ENCODE data around the gene CCDC142.

Gene CCDC142

GRCh38 chr2:74514368-74515270 lies 31.8 kb upstream of the CCDC142 start, which contains the start of gene TLX2:
Gene TLX2 (plus strand): TSS chr2:74514450. CDS start chr2:74514807, 357 bp downstream.
- DNase-seq = peak; percentile 35 to 59

- peak in 1 of 2 experiments; percentile 49 for DNase-seq
Observed at GRCh38 chr2:74513605-74514367, 31.0 kb upstream of the CCDC142 start.

GRCh38 chr2:74512744-74513604 lies 30.2 kb upstream of the CCDC142 start:
- DNase-seq = peak; percentile 9 to 51

- DNase-seq = peak; percentile 85 to 93
Observed at GRCh38 chr2:74511104-74511989, 28.5 kb upstream of the CCDC142 start.

GRCh38 chr2:74510272-74510671 lies 27.5 kb upstream of the CCDC142 start:
- DNase-seq = no peak

GRCh38 chr2:74507926-74508520 lies 25.2 kb upstream of the CCDC142 start:
- DNase-seq = peak; percentile 79 to 83

- DNase-seq = peak; percentile 99
Observed at GRCh38 chr2:74507145-74507925, 24.5 kb upstream of the CCDC142 start, which contains the start of gene PCGF1. Gene PCGF1 (minus strand): TSS chr2:74507695. CDS start chr2:74507668, 27 bp downstream.

- DNase-seq = no peak
Observed at GRCh38 chr2:74505448-74506246, 22.8 kb upstream of the CCDC142 start.

GRCh38 chr2:74504591-74504990 lies 21.8 kb upstream of the CCDC142 start:
- no peak for DNase-seq

- DNase-seq = no peak
Observed at GRCh38 chr2:74503506-74504475, 21.0 kb upstream of the CCDC142 start.

GRCh38 chr2:74502720-74503505 lies 20.1 kb upstream of the CCDC142 start:
- peak; percentile 5 to 19 for DNase-seq

GRCh38 chr2:74502147-74502719 lies 19.4 kb upstream of the CCDC142 start:
- no peak for DNase-seq

- peak in 1 of 2 experiments; percentile 49 for DNase-seq
Observed at GRCh38 chr2:74501335-74502071, 18.7 kb upstream of the CCDC142 start.

GRCh38 chr2:74500578-74500946 lies 17.8 kb upstream of the CCDC142 start:
- no peak for DNase-seq

GRCh38 chr2:74499940-74500577 lies 17.3 kb upstream of the CCDC142 start:
- no peak for DNase-seq
